H1 (cell line): Measurements from ENCODE around the gene HELQ. TPM values are rescaled to one million over a fixed set of nuclear protein-coding genes. Genes with fewer than 3 reads are reported as not detected.

Experiments used
- CTCF ChIA-PET: fragments of 300-600 bp; sonication (Branson Sonifier 250); formaldehyde crosslinking; loops from one replicate; lab custom pipeline; 2021; ENCODE audit not compliant: partially characterized antibody; lab: Charles Lee
- POLR2A ChIA-PET: fragments of 300-600 bp; sonication (Branson Sonifier 250); formaldehyde crosslinking; loops from one replicate; lab custom pipeline; 2021; ENCODE audit warnings: inconsistent platforms; ENCODE audit not compliant: partially characterized antibody; lab: Charles Lee
- DNase-seq, 2 experiments: peaks; one replicate each; pipeline versions ENCODE4 v3.0.0 to v3.0.0-alpha.2; 2010 to 2022; ENCODE audit warnings: low spot score in 2 of 2, low read depth in 1 of 2, mixed read lengths in 1 of 2
- FAIRE-seq: peaks from 2 replicates; lab custom pipeline; 2011; peaks lifted over from hg19 to GRCh38; lab: Jason Lieb, UNC
- H2AFZ ChIP-seq: 2 replicates; pipeline ENCODE4 v1.8.1; 2012; ENCODE audit warnings: low read length, inconsistent platforms
- H2AK5ac ChIP-seq: 2 replicates; pipeline ENCODE4 v1.6.1; 2013; ENCODE audit warnings: low read depth, low read length
- H2BK120ac ChIP-seq: replicated peaks from 2 replicates; pipeline ENCODE3; 2013; ENCODE audit warnings: low read depth, low read length, inconsistent platforms
- H2BK12ac ChIP-seq: 2 replicates; pipeline ENCODE4 v1.6.1; 2013; ENCODE audit warnings: low read depth, low read length
- H2BK15ac ChIP-seq: 2 replicates; pipeline ENCODE4 v1.6.1; 2013; ENCODE audit warnings: low read length
- H2BK20ac ChIP-seq: 2 replicates; pipeline ENCODE4 v1.6.1; 2013; ENCODE audit warnings: low read length
- H2BK5ac ChIP-seq: 2 replicates; pipeline ENCODE4 v1.6.1; 2013; ENCODE audit warnings: low read depth, low read length
- H3K14ac ChIP-seq: 2 replicates; pipeline ENCODE4 v1.6.1; 2013; ENCODE audit warnings: inconsistent platforms; ENCODE audit not compliant: insufficient read length
- H3K18ac ChIP-seq: 2 replicates; pipeline ENCODE4 v1.6.1; 2013; ENCODE audit warnings: low read length; ENCODE audit errors: extremely low read depth
- H3K23ac ChIP-seq: 2 replicates; pipeline ENCODE4 v1.6.1; 2013; ENCODE audit warnings: inconsistent platforms; ENCODE audit not compliant: insufficient read length
- H3K23me2 ChIP-seq: 2 replicates; pipeline ENCODE4 v1.6.1; 2013; ENCODE audit warnings: low read depth, low read length
- H3K27ac ChIP-seq: 2 replicates; pipeline ENCODE4 v1.6.1; 2011; ENCODE audit warnings: low read depth, low read length, inconsistent platforms
- H3K27me3 ChIP-seq, 4 experiments: replicated peaks in 1 of 4; 1 replicate in 1 of 4; 2 replicates in 3 of 4; pipeline versions ENCODE4 v1.6.1 to v1.8.1; 2011 to 2013; ENCODE audit warnings: low read length in 3 of 4, mild to moderate bottlenecking in 3 of 4, inconsistent platforms in 2 of 4, mixed read lengths in 2 of 4, moderate library complexity in 1 of 4; ENCODE audit not compliant: control insufficient read depth in 3 of 4, insufficient read depth in 3 of 4; ENCODE audit errors: extremely low read depth in 1 of 4
- H3K36me3 ChIP-seq, 4 experiments: 2 replicates each; pipeline versions ENCODE4 v1.6.1 to v1.8.1; 2011 to 2013; ENCODE audit warnings: mild to moderate bottlenecking in 4 of 4, low read length in 3 of 4, moderate library complexity in 2 of 4, control low read depth in 1 of 4, inconsistent platforms in 1 of 4; ENCODE audit not compliant: insufficient read depth in 4 of 4, control insufficient read depth in 2 of 4
- H3K4ac ChIP-seq: replicated peaks from 2 replicates; pipeline ENCODE3; 2013; ENCODE audit warnings: low read length, low read depth, mixed read lengths, inconsistent platforms; ENCODE audit not compliant: insufficient read length
- H3K4me1 ChIP-seq, 4 experiments: replicated peaks in 1 of 4; 1 replicate in 1 of 4; 2 replicates in 3 of 4; pipeline versions ENCODE4 v1.6.1 to v1.8.1; 2011 to 2013; ENCODE audit warnings: low read length in 3 of 4, inconsistent platforms in 2 of 4, mixed read lengths in 1 of 4; ENCODE audit not compliant: insufficient read depth in 4 of 4, control insufficient read depth in 3 of 4
- H3K4me2 ChIP-seq, 2 experiments: 2 replicates each; pipeline versions ENCODE4 v1.6.1 to v1.8.1; 2011 to 2013; ENCODE audit warnings: low read depth in 2 of 2, low read length in 2 of 2, control low read depth in 1 of 2, inconsistent platforms in 1 of 2, mild to moderate bottlenecking in 1 of 2; ENCODE audit not compliant: insufficient read depth in 1 of 2
- H3K4me3 ChIP-seq, 4 experiments: fragments of 200-600, 300-600 bp in 1 of 4; sonication (generic), shearing (Covaris generic), sonication (Bioruptor Twin) in 1 of 4; 2 replicates each; pipeline versions ENCODE4 v1.5.1 to v1.8.1; 2011 to 2016; ENCODE audit warnings: low read length in 4 of 4, low read depth in 3 of 4, control low read depth in 2 of 4, inconsistent platforms in 2 of 4, mild to moderate bottlenecking in 2 of 4, mixed read lengths in 1 of 4, moderate library complexity in 1 of 4; ENCODE audit not compliant: insufficient read depth in 2 of 4; ENCODE audit errors: extremely low read depth in 1 of 4
- H3K56ac ChIP-seq: replicated peaks from 2 replicates; pipeline ENCODE3; 2013; ENCODE audit warnings: low read depth, mild to moderate bottlenecking, mixed read lengths, low read length, inconsistent platforms; ENCODE audit not compliant: insufficient read length
- H3K79me1 ChIP-seq: 2 replicates; pipeline ENCODE4 v1.6.1; 2013; ENCODE audit warnings: low read depth, low read length, control low read depth
- H3K79me2 ChIP-seq, 2 experiments: 2 replicates each; pipeline versions ENCODE4 v1.6.1 to v1.8.1; 2012 to 2013; ENCODE audit warnings: low read length in 2 of 2, mild to moderate bottlenecking in 2 of 2, inconsistent platforms in 1 of 2; ENCODE audit not compliant: insufficient read depth in 2 of 2, control insufficient read depth in 1 of 2
- H3K9ac ChIP-seq, 4 experiments: replicated peaks in 1 of 4; 1 replicate in 1 of 4; 2 replicates in 3 of 4; pipeline versions ENCODE4 v1.6.1 to v1.8.1; 2011 to 2013; ENCODE audit warnings: low read depth in 3 of 4, low read length in 3 of 4, control low read depth in 2 of 4, mild to moderate bottlenecking in 2 of 4, moderate library complexity in 2 of 4, inconsistent platforms in 1 of 4; ENCODE audit errors: extremely low read depth in 1 of 4
- H3K9me3 ChIP-seq, 2 experiments: 2 replicates each; pipeline versions ENCODE4 v1.6.1 to v1.8.1; 2012 to 2013; ENCODE audit warnings: mild to moderate bottlenecking in 2 of 2, moderate library complexity in 2 of 2, control low read depth in 1 of 2, inconsistent platforms in 1 of 2, low read depth in 1 of 2, low read length in 1 of 2, mixed read lengths in 1 of 2; ENCODE audit not compliant: insufficient read depth in 2 of 2
- H4K20me1 ChIP-seq, 2 experiments: replicated peaks in 1 of 2; 2 replicates each; pipeline versions ENCODE3 to v1.8.1; 2011 to 2013; ENCODE audit warnings: inconsistent platforms in 2 of 2, low read length in 2 of 2, mild to moderate bottlenecking in 1 of 2; ENCODE audit not compliant: insufficient read depth in 2 of 2, control insufficient read depth in 1 of 2
- H4K5ac ChIP-seq: 2 replicates; pipeline ENCODE4 v1.6.1; 2013; ENCODE audit warnings: low read length, low read depth, mixed read lengths, inconsistent platforms; ENCODE audit not compliant: insufficient read length
- H4K8ac ChIP-seq: 2 replicates; pipeline ENCODE4 v1.8.0; 2013; ENCODE audit warnings: mild to moderate bottlenecking, moderate library complexity, low read length, inconsistent platforms; ENCODE audit not compliant: insufficient read depth; ENCODE audit errors: extremely low read depth
- H4K91ac ChIP-seq: replicated peaks from 2 replicates; pipeline ENCODE3; 2013; ENCODE audit warnings: low read length, mixed read lengths, inconsistent platforms; ENCODE audit not compliant: insufficient read length
- BRCA1 ChIP-seq: IDR thresholded peaks from 2 replicates; pipeline ENCODE4 v1.6.1; 2012; ENCODE audit warnings: low read depth, low read length, improper control_type of control experiment
- EP300 ChIP-seq, 2 experiments: IDR thresholded peaks; 1 replicate in 1 of 2; 2 replicates in 1 of 2; pipeline ENCODE4 v1.6.1; 2011 to 2012; ENCODE audit warnings: low read depth in 2 of 2, low read length in 2 of 2, mild to moderate bottlenecking in 2 of 2, borderline replicate concordance in 1 of 2, inconsistent platforms in 1 of 2, moderate library complexity in 1 of 2
- JUN ChIP-seq: IDR thresholded peaks from 2 replicates; pipeline ENCODE4 v1.6.1; 2011; ENCODE audit warnings: low read depth, mild to moderate bottlenecking, improper control_type of control experiment, low read length
- NRF1 ChIP-seq: IDR thresholded peaks from 2 replicates; pipeline ENCODE4 v1.6.1; 2011; ENCODE audit warnings: mild to moderate bottlenecking, low read depth, low read length, improper control_type of control experiment
- PHF8 ChIP-seq: fragments of 200-600 bp; sonication (generic); conservative IDR thresholded peaks from 2 replicates; pipeline ENCODE4 v1.7.1; 2012; ENCODE audit warnings: low read depth, mild to moderate bottlenecking, inconsistent platforms, low read length, moderate library complexity
- SP1 ChIP-seq: IDR thresholded peaks from 2 replicates; pipeline ENCODE4 v1.6.1; 2011; ENCODE audit warnings: low read depth, low read length
- SUZ12 ChIP-seq: fragments of 200-600 bp; sonication (generic); IDR thresholded peaks from 2 replicates; pipeline ENCODE4 v1.6.1; 2012; ENCODE audit warnings: mild to moderate bottlenecking, inconsistent platforms, low read length, moderate library complexity, mixed read lengths
- WGBS, 2 experiments: shearing (Covaris generic) in 1 of 2; methylation state at CpG; one replicate each; pipeline versions ENCODE4 v1.1.6 to v1.1.7; 2013 to 2015; ENCODE audit warnings: low lambda C conversion rate in 2 of 2, mixed read lengths in 2 of 2, inconsistent platforms in 1 of 2, low coverage in 1 of 2, missing lambda C conversion rate in 1 of 2; ENCODE audit not compliant: insufficient replicate concordance in 2 of 2, insufficient coverage in 1 of 2, insufficient read length in 1 of 2; ENCODE audit errors: extremely low coverage in 1 of 2, missing lambda C conversion rate in 1 of 2; 5-methylcytosine and 5-hydroxymethylcytosine counted together
- polyA plus RNA-seq, 7 experiments: library from polyadenylated mRNA; depleted of rRNA in 3 of 7; stranded (reverse) in 5 of 7; unstranded in 2 of 7; fragments of >200 nt in 5 of 7; fragments of 200-250 nt in 2 of 7; gene quantifications; 1 replicate in 5 of 7; 2 replicates in 1 of 7; 4 replicates in 1 of 7; pipeline versions ENCODE4 v1.2.1 to v1.2.3, GENCODE V29; 2011 to 2013; ENCODE audit warnings: missing spikeins in 2 of 7, mixed read lengths in 2 of 7
- total RNA-seq: library from RNA; stranded (reverse); fragmentation: NEBNext Ultra II Directional; extraction: Animal tissue kit (Norgen Biotek cat#: 25700); gene quantifications from 2 replicates; pipeline ENCODE4 v1.2.1, GENCODE V29; 2021

The HELQ gene
- total and polyA plus RNA-seq, 2 of the 8 experiments (the other 6 are each of a cell fraction or from before 2014, with no cell fraction given) = 4.7 to 9.0 TPM

DNA sequence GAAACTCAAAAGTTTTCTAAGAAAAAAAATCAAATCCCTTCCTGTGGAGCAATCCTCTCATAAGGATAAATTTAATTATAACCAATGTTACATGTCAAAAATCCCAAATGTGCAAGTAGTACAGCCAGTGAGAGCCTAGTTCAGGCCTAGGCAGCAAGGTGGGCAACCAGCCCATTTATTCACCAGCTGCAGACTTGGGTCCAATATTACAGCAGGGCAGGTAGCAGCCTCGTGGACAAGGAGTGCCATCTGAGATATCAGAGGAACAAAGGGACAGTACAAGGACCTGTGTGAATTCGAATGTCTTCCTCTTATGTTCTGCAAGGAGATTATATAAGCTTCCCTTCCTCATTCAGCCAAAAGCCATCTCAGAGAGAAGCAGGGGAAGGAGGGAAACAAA lies 6.6 kb downstream of the HELQ start:
- POLR2A ChIA-PET = no interaction called here
- no peaks in the 10 kb centered on the region for H3K23me2 ChIP-seq
- no peaks in the 10 kb centered on the region for H3K4me1 ChIP-seq
- no peak overlapping the region for H3K23ac ChIP-seq
- H3K4me2 ChIP-seq = no peak overlapping the region
- H2AFZ ChIP-seq = no peak overlapping the region
- H3K9me3 ChIP-seq = no peaks in the 10 kb centered on the region
- WGBS, 2 experiments = 85% methylated on average over 2 of the region's 2 CpGs; no CpG with 5 or more reads in 1 of the 2 experiments
- H3K36me3 ChIP-seq = peaks cover 0 to 10% (median 3%) of the 10 kb centered on the region in 4 experiments; a peak in 3 of 8 replicates
- H2BK20ac ChIP-seq = no peak overlapping the region
- H2BK12ac ChIP-seq = no peak overlapping the region
- H3K56ac ChIP-seq = no peak overlapping the region
- H3K4me3 ChIP-seq = no peak overlapping the region
- H3K79me2 ChIP-seq = peaks cover 0 to 4% of the 10 kb centered on the region in 2 experiments; a peak in 1 of 4 replicates
- no peak overlapping the region for H2BK15ac ChIP-seq
- H2BK5ac ChIP-seq = no peak overlapping the region
- CTCF ChIA-PET = no interaction called here
- no peaks in the 10 kb centered on the region; the same call in 1 of the 2 replicates for H3K79me1 ChIP-seq
- no peak overlapping the region for H4K5ac ChIP-seq
- H3K27me3 ChIP-seq = no peaks in the 10 kb centered on the region
- no peak for FAIRE-seq
- TF ChIP-seq SUZ12 = no peak
- no peak for TF ChIP-seq JUN
- no peak for TF ChIP-seq PHF8
- TF ChIP-seq SP1 = no peak
- TF ChIP-seq EP300 (IDR thresholded peaks at IDR 0.05; ENCODE audit: borderline replicate concordance in 1 of 2, low read depth in 2 of 2, low read length in 2 of 2) = no peak
- TF ChIP-seq BRCA1 = no peak
- no peak for TF ChIP-seq NRF1
- TF ChIP-seq, all 59 proteins: peak for 0
- DNase-seq = no peak
- Histone ChIP-seq H3K4ac (no peak overlapping the region), H3K14ac (no peak overlapping the region), H3K18ac (no peak overlapping the region), H2BK120ac (no peak overlapping the region), H3K27ac (no peak overlapping the region), H3K9ac (no peak overlapping the region), H4K91ac (no peak overlapping the region), H4K20me1 (no peaks in the 10 kb centered on the region), H2AK5ac (no peak overlapping the region), H4K8ac (no peak overlapping the region)
